SHP77 (cell line): Measurements from ENCODE around the gene ARHGEF38.
A peak's percentile ranks its signal among the peaks of the same experiment; 100 is the strongest.
"Not testable (repeated sequence)": the region's sequence is repeated elsewhere in the genome, so short reads cannot be mapped to it uniquely, and the experiment has no call there.

Experiments used
- DNase-seq, 2 experiments: peaks; one replicate each; lab custom pipeline; 2025; lab: John Stamatoyannopoulos, UW

Gene ARHGEF38

DNA sequence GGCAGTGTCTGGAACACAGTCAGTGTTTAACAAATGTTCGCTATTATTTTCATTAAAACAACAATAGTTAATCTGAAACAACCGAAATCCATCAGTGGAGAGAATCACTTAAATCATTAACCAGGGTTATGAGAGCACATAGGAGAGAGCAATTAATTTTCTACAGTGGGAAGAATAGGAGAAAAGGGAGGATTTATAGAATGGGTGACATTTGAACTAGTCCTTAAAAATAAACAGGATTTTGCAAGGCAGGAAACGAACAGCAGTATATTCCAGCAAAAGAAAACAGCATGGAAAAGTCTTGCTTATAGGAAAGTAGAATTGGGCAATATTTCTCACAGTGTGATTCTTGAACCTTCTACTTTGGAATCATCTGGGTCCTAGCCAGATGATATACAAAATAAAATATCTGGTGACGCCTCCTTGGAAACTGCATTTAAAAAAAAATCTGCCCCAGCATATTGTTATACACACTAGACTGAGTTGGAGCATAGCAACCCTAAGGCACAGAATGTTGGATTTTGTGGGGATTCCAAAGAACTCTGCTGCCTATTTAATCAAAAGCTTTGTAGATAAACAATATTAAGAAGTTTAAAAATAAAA lies 100.0 kb downstream of the ARHGEF38 start:
- no peak for DNase-seq

GRCh38 chr4:105657117-105657765 lies 104.8 kb downstream of the ARHGEF38 start:
- no peak for DNase-seq

GRCh38 chr4:105659190-105659589 lies 106.8 kb downstream of the ARHGEF38 start:
- DNase-seq: no peak

DNA sequence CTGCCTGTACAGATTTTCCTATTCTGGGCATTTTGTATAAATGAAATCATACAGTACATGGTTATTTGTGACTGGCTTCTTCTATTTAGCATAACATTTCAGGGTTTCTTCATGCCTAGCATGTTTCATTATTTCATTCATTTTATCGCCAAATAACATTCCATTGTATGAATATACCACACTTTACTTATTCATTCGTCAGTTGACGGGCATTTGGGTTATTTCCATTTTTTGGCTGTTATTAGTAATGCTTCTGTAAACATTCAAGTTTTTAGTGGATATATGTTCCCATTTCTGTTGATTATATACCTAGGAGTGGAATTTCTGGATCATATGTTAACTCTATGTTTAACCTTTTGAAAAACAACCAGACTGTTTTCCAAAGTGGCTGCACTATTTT lies 108.6 kb downstream of the ARHGEF38 start:
- DNase-seq: no peak

DNA sequence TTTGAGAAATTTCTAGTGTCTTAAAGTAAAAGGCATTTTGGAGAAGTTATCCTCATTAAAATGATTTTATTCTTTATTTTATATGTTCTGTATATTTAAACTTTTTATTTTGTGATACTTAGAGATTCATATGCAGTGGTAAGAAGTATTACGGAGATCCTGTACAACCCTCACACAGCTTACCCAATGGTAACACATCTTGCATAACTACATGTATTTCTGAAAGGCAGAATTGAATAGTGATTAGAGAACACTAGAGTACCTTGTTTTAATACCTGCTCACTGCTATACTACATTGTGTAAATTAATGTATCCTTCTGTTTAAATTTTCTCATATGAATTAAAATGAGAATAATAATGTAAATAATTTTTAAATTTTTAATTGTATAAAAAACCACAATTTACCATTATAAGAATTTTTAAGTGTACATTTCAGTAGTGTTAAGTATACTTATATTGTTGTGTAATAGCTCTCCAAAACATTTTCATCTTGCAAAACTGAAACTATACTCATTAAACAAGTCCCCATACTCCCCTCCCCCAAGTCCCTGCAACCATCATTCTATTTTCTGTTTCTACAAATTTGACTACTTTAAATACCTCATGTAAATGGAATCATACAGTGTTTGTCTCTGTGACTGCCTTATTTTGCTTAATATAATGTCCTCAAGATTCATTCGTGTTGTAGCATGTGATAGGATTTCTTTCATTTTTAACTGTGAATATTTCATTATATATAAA lies 110.7 kb downstream of the ARHGEF38 start:
- DNase-seq: no peak

DNA sequence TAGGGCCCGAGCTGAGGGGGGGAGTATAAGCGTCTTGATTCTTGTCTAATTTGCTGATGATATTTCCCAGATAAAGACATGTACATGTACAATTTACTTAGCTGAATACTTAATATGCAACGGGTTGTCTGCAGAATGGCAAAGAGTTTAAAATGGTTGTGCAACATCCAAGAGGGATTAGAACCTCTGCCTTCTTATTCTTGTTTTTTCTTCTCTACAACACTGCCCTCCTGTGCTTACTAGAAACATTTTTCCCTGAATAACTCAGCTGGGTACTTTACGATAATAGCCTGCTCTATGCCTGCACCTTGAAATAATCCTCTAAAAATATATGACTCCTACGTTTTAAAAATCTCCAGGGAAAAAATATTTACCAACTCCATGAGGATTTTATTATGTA lies 114.3 kb downstream of the ARHGEF38 start:
- DNase-seq: peak in 1 of 2 experiments; percentile 11

GRCh38 chr4:105670684-105671083 lies 118.3 kb downstream of the ARHGEF38 start:
- no peak for DNase-seq

GRCh38 chr4:105671301-105671700 lies 118.9 kb downstream of the ARHGEF38 start:
- DNase-seq: no peak

DNA sequence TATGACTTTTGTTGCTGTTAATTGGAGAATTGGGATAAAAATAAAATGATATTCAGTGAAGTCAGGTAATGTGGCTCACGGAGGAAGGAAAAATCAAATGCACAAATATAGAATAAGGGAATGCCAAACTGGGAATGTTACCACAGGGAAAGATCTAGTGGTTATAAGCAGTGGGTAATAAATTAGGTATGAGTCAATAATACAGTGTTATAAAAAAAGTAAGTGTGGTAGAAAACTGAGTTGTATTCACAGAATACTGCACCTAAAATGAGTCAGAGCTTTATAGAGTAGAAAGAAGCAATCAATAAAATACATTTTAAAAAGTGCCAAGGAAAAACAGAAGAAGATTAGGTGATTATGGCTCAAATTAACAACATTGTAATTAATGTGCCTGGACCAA lies 121.6 kb downstream of the ARHGEF38 start:
- DNase-seq: no peak

GRCh38 chr4:105677709-105678108 lies 125.3 kb downstream of the ARHGEF38 start:
- no peak for DNase-seq

- DNase-seq: no peak
Measured at GRCh38 chr4:105679186-105679585, 126.8 kb downstream of the ARHGEF38 start.

DNA sequence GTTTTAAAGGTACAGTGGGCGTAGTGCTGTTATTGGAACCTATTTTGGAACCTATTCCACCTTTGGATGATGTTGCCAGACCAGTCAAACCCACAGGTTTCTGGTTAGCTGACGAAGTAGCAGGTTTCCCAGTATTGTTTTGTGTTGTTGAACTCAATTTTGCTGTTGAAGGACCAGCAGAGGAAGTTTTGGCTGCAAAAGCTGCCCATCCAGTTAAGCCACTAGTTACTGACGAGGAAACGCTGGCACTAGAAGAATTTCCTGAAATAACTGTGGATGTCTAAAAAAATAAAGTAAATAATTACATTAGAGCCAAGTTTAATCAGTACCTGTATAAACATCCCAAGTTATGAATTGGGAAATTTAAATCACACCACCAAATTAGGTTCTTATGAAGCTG lies 130.6 kb downstream of the ARHGEF38 start:
- no peak for DNase-seq

GRCh38 chr4:105686571-105686970 lies 134.2 kb downstream of the ARHGEF38 start:
- DNase-seq: no peak

DNA sequence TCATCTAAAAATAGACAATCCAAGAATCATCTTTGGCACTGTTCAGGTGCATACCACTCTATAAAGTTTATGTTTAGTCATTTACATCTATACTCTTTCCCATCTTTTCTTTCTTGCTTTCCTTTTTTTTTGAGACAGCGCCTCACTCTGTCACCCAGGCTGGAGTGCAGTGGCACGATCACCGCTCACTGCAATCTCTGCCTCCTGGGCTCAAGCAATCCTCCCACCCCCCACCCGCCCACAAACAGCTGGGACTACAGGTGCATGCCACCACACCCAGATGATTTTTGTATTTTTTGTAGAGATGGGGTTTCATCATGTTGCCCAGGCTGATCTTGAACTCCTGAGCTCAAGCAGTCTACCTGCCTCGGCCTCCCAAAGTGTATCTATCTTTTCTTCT lies 142.4 kb downstream of the ARHGEF38 start:
- DNase-seq: not testable (repeated sequence)

DNA sequence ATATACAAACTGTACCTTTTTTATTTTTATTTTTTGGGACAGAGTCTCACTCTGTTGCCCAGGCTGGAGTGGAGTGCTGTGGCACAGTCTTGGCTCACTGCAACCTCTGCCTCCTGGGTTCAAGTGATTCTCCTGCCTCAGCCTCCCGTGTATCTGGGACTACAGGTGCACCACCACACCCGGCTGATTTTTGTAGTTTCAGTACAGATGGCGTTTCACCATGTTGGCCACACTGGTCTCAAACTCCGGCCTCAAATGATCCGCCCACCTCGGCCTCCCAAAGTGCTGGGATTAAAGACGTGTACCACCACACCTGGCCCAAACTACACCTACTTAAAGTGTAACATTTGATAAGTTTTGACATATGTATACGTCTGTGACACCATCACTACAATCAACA lies 143.4 kb downstream of the ARHGEF38 start:
- not testable (repeated sequence) for DNase-seq

DNA sequence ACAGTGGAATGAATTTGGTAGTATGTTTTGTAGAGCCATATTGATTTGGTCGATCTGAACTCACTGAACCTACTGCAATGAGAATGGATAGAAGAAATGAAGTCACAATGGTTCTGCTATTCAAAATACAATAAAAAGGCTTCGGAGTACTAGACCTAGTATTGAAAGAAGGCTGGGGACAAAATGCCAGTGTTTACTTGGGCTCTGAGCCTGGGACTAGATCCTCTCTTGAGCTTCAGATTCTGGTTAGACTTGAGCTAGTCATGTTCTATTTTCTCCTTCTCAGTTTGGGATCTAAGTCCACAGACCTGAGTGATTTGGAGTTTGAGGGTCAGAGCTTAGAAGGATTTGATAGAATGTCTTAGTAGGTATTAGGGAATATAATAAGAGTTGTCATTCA lies 146.2 kb downstream of the ARHGEF38 start:
- DNase-seq: no peak

GRCh38 chr4:105707782-105708180 lies 155.4 kb downstream of the ARHGEF38 start:
- DNase-seq: no peak

GRCh38 chr4:105708181-105709080 lies 156.0 kb downstream of the ARHGEF38 start, which contains the start of the genes GSTCD and INTS12:
TSS of gene GSTCD (plus strand) at chr4:105708784. CDS start at chr4:105717614, 8,830 bp downstream.
TSS of gene INTS12 (minus strand) at chr4:105708689. CDS start at chr4:105700005, 8,684 bp downstream.
- DNase-seq: peak; percentile 61 to 77

- no peak for DNase-seq
Measured at GRCh38 chr4:105709081-105709450, 156.6 kb downstream of the ARHGEF38 start.

- no peak for DNase-seq
Measured at GRCh38 chr4:105710012-105710600, 157.7 kb downstream of the ARHGEF38 start.

DNA sequence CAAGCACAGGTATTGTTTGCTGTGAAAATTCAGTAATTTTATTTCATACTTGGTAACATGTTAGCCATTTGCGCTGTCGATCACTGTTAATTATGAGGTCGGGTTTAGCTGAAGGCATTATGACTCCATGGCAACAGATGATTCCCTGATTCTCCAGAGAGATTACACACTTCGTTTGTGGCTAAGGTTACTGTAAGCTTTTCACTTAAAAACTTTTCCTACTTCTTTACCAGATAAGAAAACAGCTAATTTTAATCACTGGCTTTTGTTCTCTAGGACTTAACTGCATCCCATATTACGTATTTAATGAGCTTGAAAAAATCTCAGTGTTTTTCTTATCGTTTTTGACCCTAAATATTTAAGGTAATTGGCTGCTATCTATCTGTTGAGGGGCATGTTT lies 158.3 kb downstream of the ARHGEF38 start:
- DNase-seq: peak in 1 of 2 experiments; percentile 2

DNA sequence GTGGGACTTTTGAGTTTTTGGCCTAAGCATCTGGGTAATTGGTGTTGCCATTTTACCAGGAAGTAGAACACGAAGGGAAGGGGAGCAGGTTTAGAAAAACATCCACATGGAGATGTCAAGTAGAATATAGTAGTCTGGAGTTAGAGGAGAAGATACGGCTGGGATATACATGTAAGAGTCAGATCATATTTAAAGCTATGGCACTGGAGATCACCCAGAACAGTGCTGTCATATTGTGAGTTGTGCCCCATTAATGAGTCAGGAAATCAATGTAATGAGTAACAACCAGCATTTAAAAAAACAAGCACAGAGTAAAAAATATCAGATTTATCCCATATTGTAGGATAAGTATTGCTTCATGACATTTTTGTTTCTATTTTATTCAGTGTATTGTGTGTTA lies 160.3 kb downstream of the ARHGEF38 start:
- DNase-seq: no peak
